22Rv1 (cell line): ENCODE results near the gene MSMO1.

ENCODE experiments used
- ZFX ChIP-seq: fragments of 450-650 bp; IDR thresholded peaks from 2 replicates; pipeline ENCODE4 v1.6.1; 2017; ENCODE audit warnings: antibody characterized with exemption, borderline replicate concordance
- TF ChIP-seq, protein P1 (sequence below): fragments of 450-650 bp; IDR thresholded peaks from 2 replicates; pipeline ENCODE4 v1.5.1; 2017; ENCODE audit warnings: mild to moderate bottlenecking

DNA sequence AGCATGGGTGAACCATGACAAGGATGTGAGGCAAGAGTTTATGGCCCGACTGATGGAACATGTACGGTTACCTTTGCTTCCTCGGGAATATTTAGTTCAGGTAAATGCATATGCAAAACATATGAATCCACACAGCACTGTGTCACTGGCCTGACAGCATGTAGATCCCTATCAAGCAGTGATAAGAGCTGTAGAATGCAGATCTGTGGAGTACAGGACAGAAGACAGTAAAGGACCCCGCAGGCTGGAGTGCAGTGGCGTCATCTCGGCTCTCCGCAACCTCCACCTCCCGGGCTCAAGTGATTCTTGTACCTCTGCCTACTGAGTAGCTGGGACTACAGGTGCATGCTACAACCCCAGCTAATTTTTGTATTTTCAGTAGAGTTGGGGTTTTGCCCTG, 29.8 kb upstream of the MSMO1 start:
- TF ChIP-seq, protein P1, sequence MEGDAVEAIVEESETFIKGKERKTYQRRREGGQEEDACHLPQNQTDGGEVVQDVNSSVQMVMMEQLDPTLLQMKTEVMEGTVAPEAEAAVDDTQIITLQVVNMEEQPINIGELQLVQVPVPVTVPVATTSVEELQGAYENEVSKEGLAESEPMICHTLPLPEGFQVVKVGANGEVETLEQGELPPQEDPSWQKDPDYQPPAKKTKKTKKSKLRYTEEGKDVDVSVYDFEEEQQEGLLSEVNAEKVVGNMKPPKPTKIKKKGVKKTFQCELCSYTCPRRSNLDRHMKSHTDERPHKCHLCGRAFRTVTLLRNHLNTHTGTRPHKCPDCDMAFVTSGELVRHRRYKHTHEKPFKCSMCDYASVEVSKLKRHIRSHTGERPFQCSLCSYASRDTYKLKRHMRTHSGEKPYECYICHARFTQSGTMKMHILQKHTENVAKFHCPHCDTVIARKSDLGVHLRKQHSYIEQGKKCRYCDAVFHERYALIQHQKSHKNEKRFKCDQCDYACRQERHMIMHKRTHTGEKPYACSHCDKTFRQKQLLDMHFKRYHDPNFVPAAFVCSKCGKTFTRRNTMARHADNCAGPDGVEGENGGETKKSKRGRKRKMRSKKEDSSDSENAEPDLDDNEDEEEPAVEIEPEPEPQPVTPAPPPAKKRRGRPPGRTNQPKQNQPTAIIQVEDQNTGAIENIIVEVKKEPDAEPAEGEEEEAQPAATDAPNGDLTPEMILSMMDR: no peak
- no peak for TF ChIP-seq ZFX
